ENCODE measurements around the gene TSLP. TPM values are rescaled to one million over a fixed set of nuclear protein-coding genes. Genes with fewer than 3 reads are reported as not detected.

The TSLP gene
- total and polyA plus RNA-seq, 2 experiments from 2014 or later, result 0.07 to 0.27 TPM

- Histone ChIP-seq H3K4me3 (no peak overlapping the region), H4K20me1 (ENCODE audit: insufficient read depth, poor library complexity, severe bottlenecking) (no peaks in the 10 kb centered on the region), H2AFZ (no peak overlapping the region), H3K36me3 (replicated peaks; ENCODE audit: insufficient read depth, low read depth) (no peaks in the 10 kb centered on the region), H3K9me2 (replicated peaks; ENCODE audit: insufficient read depth) (no peaks in the 10 kb centered on the region), H3K27me3 (no peaks in the 10 kb centered on the region), H3K79me2 (no peaks in the 10 kb centered on the region), H3K4me2 (no peak overlapping the region), H3K4me1 (ENCODE audit: insufficient read depth) (no peaks in the 10 kb centered on the region), H3K27ac (no peak overlapping the region), H3K9me3 (ENCODE audit: low read depth) (no peaks in the 10 kb centered on the region)
- no peak for TF ChIP-seq EZH2phosphoT487 (IDR thresholded peaks at IDR 0.05; ENCODE audit: low read depth, severe bottlenecking, unreplicated experiment)
- no peak for TF ChIP-seq EZH2 (IDR thresholded peaks at IDR 0.05; ENCODE audit: borderline replicate concordance)
- no peak for TF ChIP-seq CTCF (IDR thresholded peaks at IDR 0.05; ENCODE audit: poor library complexity)
- no peak for DNase-seq (ENCODE audit: low spot score)
- whole genome bisulfite sequencing (ENCODE audit: low lambda C conversion rate, missing lambda C conversion rate), result 58% methylated on average over 2 of the region's 2 CpGs
Observed at GRCh38 chr5:111119221-111119620, 47.7 kb downstream of the TSLP start.

GRCh38 chr5:111119856-111120255 is 48.3 kb downstream of the TSLP start:
- TF ChIP-seq EZH2phosphoT487 (IDR thresholded peaks at IDR 0.05; ENCODE audit: low read depth, severe bottlenecking, unreplicated experiment) (no peak), EZH2 (IDR thresholded peaks at IDR 0.05; ENCODE audit: borderline replicate concordance) (no peak), CTCF (IDR thresholded peaks at IDR 0.05; ENCODE audit: poor library complexity) (no peak)
- no peak overlapping the region for H3K4me3 ChIP-seq
- no peaks in the 10 kb centered on the region for H3K9me3 ChIP-seq (ENCODE audit: low read depth)
- H3K9me2 ChIP-seq (replicated peaks; ENCODE audit: insufficient read depth), result no peaks in the 10 kb centered on the region
- H3K27me3 ChIP-seq, result no peaks in the 10 kb centered on the region
- no peaks in the 10 kb centered on the region for H3K4me1 ChIP-seq (ENCODE audit: insufficient read depth)
- H4K20me1 ChIP-seq (ENCODE audit: insufficient read depth, poor library complexity, severe bottlenecking), result no peaks in the 10 kb centered on the region
- H3K79me2 ChIP-seq, result no peaks in the 10 kb centered on the region
- WGBS (ENCODE audit: low lambda C conversion rate, missing lambda C conversion rate), result 97% methylated on average over 2 of the region's 2 CpGs
- no peak for DNase-seq (ENCODE audit: low spot score)
- no peak overlapping the region for H2AFZ ChIP-seq
- H3K36me3 ChIP-seq (replicated peaks; ENCODE audit: insufficient read depth, low read depth), result no peaks in the 10 kb centered on the region
- H3K27ac ChIP-seq, result no peak overlapping the region
- no peak overlapping the region for H3K4me2 ChIP-seq

- no peak for TF ChIP-seq EZH2 (IDR thresholded peaks at IDR 0.05; ENCODE audit: borderline replicate concordance)
- no peak for TF ChIP-seq EZH2phosphoT487 (IDR thresholded peaks at IDR 0.05; ENCODE audit: low read depth, severe bottlenecking, unreplicated experiment)
Observed at GRCh38 chr5:111120911-111121310, 49.4 kb downstream of the TSLP start.

GRCh38 chr5:111121926-111122325 is 50.4 kb downstream of the TSLP start:
- H3K9me2 ChIP-seq (replicated peaks; ENCODE audit: insufficient read depth), result no peaks in the 10 kb centered on the region

More at GRCh38 chr5:111120911-111121310, 49.4 kb downstream of the TSLP start:
- H3K4me1 ChIP-seq (ENCODE audit: insufficient read depth), result no peaks in the 10 kb centered on the region
- H3K4me3 ChIP-seq, result no peak overlapping the region
- H3K9me3 ChIP-seq (ENCODE audit: low read depth), result no peaks in the 10 kb centered on the region
- no peaks in the 10 kb centered on the region for H3K27me3 ChIP-seq
- H3K79me2 ChIP-seq, result no peaks in the 10 kb centered on the region
- H3K36me3 ChIP-seq (replicated peaks; ENCODE audit: insufficient read depth, low read depth), result no peaks in the 10 kb centered on the region
- H4K20me1 ChIP-seq (ENCODE audit: insufficient read depth, poor library complexity, severe bottlenecking), result no peaks in the 10 kb centered on the region
- 88% methylated on average over 2 of the region's 2 CpGs for WGBS (ENCODE audit: low lambda C conversion rate, missing lambda C conversion rate)
- no peaks in the 10 kb centered on the region for H3K9me2 ChIP-seq (replicated peaks; ENCODE audit: insufficient read depth)
- no peak overlapping the region for H3K27ac ChIP-seq
- DNase-seq (ENCODE audit: low spot score), result no peak
- no peak overlapping the region for H3K4me2 ChIP-seq
- no peak overlapping the region for H2AFZ ChIP-seq

More at GRCh38 chr5:111121926-111122325, 50.4 kb downstream of the TSLP start:
- no peak for TF ChIP-seq CTCF (IDR thresholded peaks at IDR 0.05; ENCODE audit: poor library complexity)
- no peak for TF ChIP-seq EZH2phosphoT487 (IDR thresholded peaks at IDR 0.05; ENCODE audit: low read depth, severe bottlenecking, unreplicated experiment)
- TF ChIP-seq EZH2 (IDR thresholded peaks at IDR 0.05; ENCODE audit: borderline replicate concordance), result no peak
- H3K4me1 ChIP-seq (ENCODE audit: insufficient read depth), result no peaks in the 10 kb centered on the region
- H3K27me3 ChIP-seq, result no peaks in the 10 kb centered on the region
- H4K20me1 ChIP-seq (ENCODE audit: insufficient read depth, poor library complexity, severe bottlenecking), result no peaks in the 10 kb centered on the region
- no peak overlapping the region for H3K4me2 ChIP-seq
- DNase-seq (ENCODE audit: low spot score), result no peak
- H3K9me3 ChIP-seq (ENCODE audit: low read depth), result no peaks in the 10 kb centered on the region
- peaks cover 4% of the 10 kb centered on the region for H3K36me3 ChIP-seq (replicated peaks; ENCODE audit: insufficient read depth, low read depth)
- no peaks in the 10 kb centered on the region for H3K79me2 ChIP-seq
- no peak overlapping the region for H3K27ac ChIP-seq
- H3K4me3 ChIP-seq, result no peak overlapping the region
- no peak overlapping the region for H2AFZ ChIP-seq

All from hepatocyte (in vitro differentiated cells).